NCI-H82 treated with DMSO at 0.1 percent for 48 hours (cell line): Measurements from ENCODE around the gene CACYBP.

Experiments used
- DNase-seq: peaks from one replicate; lab custom pipeline; 2025; ENCODE audit not compliant: unreplicated experiment; lab: John Stamatoyannopoulos, UW

The CACYBP gene

GRCh38 chr1:174971902-174972301, 27.8 kb upstream of the CACYBP start:
- DNase-seq: no peak

DNA sequence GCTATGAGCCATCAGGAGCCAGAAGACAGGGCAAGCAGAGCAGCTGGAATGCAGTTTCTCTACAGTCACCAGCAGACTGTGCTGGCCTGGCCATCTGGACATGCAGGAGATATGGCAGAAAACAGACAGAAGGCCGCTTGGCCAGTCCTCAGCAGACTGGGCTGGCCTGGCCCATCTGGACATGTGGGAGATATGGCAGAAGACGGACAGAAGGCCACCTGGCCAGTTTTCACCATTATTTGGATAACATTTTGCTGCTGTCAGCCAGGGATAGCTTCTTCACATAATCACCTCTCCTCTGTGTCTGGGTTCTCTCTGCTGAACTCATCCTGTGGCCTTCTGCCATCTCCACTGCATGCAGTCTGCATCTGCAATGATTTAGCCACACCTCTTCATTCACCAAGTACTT, 25.0 kb upstream of the CACYBP start:
- no peak for DNase-seq

- no peak for DNase-seq
These were observed 24.0 kb upstream of the CACYBP start for GRCh38 chr1:174975764-174976163.

- DNase-seq: no peak
These were observed 23.2 kb upstream of the CACYBP start for GRCh38 chr1:174976436-174977108.

GRCh38 chr1:174982971-174983689, 16.6 kb upstream of the CACYBP start:
- no peak for DNase-seq

DNA sequence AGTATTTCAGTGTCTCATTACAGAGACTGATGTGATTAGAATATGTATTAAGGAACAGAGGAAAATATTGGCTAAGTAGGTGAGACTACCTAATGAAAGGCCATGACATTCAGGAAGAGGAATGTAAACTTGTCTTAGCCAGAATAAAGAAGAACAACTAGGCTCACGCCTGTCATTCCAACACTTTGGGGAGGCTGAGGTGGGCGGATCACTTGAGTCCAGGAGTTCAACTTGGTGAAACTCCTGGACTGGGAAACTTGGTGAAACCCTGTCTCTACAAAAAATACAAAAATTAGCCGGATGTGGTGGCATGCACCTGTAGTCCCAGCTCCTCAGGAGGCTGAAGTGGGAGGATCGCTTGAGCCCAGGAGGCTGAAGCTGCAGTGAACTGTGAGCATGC, 14.8 kb upstream of the CACYBP start:
- no peak for DNase-seq

DNA sequence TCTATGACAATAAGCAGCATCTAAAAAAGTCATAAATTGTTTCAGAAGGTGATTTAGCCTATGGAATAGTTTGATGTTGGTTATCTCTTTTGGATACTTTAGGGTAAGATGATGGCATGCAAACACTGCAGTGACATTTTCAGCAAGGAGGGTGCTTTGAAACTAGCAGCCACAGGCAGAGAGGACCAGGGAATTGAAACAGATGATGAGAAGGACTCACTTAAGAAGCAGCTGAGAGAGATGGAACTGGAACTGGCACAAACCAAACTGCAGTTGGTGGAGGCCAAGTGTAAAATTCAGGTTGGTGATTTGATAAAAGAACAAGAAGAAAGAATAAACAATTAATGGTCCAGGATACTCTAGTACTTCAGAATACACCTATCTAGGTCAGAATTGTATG, 11.2 kb upstream of the CACYBP start:
- DNase-seq: no peak

GRCh38 chr1:174988986-174989385, 10.8 kb upstream of the CACYBP start:
- no peak for DNase-seq

DNA sequence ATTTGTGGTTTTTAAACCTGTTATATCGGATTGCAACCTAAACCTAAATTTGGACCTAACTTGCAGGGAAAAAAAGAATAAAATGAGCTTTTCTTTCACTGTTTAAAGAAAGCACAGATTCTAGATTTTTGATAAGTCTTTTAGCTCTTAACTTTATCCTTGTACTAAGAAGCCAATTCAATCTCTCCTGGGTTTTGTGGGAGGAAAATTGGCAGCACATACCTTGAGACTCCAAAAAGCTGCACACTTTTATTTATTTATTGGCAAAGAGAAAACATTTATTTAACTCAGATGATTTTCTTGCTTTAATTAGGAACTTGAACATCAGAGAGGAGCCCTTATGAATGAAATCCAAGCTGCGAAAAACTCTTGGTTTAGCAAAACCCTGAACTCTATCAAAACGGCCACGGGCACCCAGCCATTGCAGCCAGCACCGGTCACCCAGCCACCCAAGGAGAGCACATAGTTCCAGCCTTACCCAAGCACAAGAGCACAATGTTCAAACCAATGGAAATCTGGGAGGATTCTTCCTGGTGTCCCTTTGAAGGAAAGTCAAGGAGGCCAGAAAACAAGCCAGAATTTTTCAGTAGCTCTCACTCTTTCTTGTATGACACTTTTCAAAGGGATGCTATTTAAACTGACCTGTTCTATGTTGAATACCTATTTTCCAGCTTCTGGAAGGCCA, 10.1 kb upstream of the CACYBP start:
- DNase-seq: no peak

GRCh38 chr1:174990382-174990999, 9.3 kb upstream of the CACYBP start:
- no peak for DNase-seq

GRCh38 chr1:174991473-174991872, 8.3 kb upstream of the CACYBP start:
- no peak for DNase-seq

DNA sequence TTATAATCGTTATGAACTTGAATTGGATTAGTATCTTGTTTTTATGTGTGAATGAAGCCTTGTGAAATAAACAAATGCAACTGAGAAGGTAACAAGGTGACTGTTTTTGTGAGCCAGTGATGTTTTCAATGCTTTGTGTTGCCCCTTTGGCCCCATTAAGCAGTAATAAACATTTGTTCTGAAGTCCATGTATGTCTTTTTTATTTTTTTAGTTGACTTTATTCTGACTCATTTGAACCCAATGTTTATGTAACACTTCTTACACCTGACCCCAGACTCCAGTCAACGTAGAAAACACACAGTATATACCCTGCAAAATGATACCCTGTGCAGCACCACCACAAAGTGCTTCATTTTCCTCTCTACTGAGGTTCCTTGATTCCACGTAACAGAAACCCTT, 4.6 kb upstream of the CACYBP start:
- no peak for DNase-seq

- DNase-seq: no peak
These were observed 3.8 kb upstream of the CACYBP start for GRCh38 chr1:174995916-174996315.

- no peak for DNase-seq
These were observed 3.3 kb upstream of the CACYBP start for GRCh38 chr1:174996476-174996875.

- no peak for DNase-seq
These were observed 2.7 kb upstream of the CACYBP start for GRCh38 chr1:174997041-174997440.

- peak; percentile 82 for DNase-seq
These were observed 1.1 kb upstream of the CACYBP start for GRCh38 chr1:174998569-174999215.

DNA sequence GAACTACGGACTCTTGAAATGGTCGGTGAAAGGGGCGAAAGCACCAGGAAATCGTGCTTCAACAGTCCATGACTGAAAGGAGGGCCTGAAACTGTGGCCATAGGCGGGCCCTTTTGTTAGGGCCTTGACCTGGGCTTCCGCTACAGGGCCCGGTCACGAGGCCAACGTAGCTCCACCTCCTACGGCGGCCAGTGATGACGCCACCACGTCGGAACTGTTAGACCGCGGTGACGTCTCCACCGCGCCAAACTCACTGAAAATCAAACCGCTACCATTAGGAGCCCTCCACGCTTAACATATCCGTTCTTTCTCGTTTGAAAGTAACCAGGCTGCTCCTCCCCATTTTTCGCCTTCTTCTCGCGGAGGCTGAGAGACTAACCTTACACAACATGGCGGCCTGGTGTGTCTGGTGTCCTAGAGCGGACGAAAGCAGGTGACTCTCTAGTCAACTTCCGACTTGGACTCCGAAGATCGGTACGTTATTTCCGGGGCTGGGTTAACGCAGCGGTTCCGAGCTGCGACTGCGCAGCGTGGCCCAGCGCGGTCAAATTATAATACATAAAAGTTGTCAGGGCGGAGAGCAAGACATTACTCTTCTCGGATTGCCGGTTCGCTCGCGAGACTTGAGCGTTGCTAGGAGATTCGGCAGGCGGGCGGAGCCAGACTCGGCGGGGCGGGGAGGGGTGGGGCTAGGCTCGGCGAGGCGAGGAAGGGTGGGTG, 371 bp upstream of the CACYBP start:
- DNase-seq: peak; percentile 99

DNA sequence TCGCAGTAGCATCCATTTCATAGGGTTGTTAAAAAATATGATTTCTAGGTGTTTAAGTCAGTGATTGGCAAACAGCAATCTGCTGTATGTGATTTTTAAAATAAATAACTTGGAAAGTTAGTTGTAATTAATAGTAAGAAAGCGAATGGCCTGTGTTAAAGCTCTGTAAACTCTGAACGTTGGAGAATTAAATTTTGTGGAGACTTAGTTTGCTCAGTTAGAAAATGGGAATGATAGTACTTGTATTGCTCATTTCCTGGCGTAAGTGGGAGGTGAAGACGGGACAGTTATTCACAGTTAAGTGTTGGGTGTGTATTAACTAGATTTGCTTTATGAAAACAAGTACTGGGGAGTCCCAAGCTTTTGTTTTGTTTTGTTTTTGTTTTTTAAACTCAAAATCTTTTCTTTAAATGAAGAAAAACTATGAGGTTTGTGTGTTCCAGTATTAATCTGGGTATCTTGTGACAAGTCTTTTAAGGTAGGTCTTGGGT, 995 bp downstream of the CACYBP start:
- DNase-seq: no peak

GRCh38 chr1:175002910-175003517, 3.3 kb downstream of the CACYBP start:
- no peak for DNase-seq

DNA sequence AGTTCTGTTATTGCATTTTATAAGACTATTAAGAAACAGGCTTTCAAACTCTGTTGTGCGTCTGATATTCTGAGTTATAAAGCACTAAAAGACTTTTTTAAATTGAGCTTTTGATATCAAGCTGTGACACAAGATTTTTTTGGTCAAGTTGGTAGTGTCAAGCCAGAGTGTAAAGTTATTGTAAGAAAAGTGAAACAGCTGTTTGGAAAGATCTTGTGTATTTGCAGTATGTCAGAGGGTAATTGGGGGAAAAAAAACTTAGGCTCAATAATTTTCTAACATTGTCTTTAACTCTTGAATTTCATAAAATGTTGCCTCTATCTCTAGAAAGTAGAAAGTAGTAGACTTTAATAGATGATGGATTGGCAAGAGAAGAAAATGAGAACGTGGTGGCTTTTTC, 3.8 kb downstream of the CACYBP start:
- DNase-seq: no peak
